GM18519 (cell line): ENCODE results near the gene CPA5.

ENCODE experiments used
- ATAC-seq: cut with Tn5 transposase; IDR thresholded peaks from one replicate; pipeline ENCODE4 v1.9.1; 2021; ENCODE audit warnings: mild to moderate bottlenecking, moderate library complexity; ENCODE audit not compliant: unreplicated experiment, low FRiP score

Gene CPA5

GRCh38 chr7:130393841-130394411, 49.3 kb downstream of the CPA5 start:
- no peak for ATAC-seq

- no peak for ATAC-seq
Measured at GRCh38 chr7:130394421-130395195, 50.0 kb downstream of the CPA5 start.

- no peak for ATAC-seq
Measured at GRCh38 chr7:130395421-130395820, 50.8 kb downstream of the CPA5 start.

GRCh38 chr7:130396109-130396508, 51.5 kb downstream of the CPA5 start:
- ATAC-seq = no peak

- ATAC-seq = no peak
Measured at GRCh38 chr7:130397051-130397757, 52.6 kb downstream of the CPA5 start.

- no peak for ATAC-seq
Measured at GRCh38 chr7:130397758-130398073, 53.1 kb downstream of the CPA5 start.

GRCh38 chr7:130398526-130399090, 54.0 kb downstream of the CPA5 start:
- ATAC-seq = no peak

- no peak for ATAC-seq
Measured at GRCh38 chr7:130400120-130400572, 55.5 kb downstream of the CPA5 start.

GRCh38 chr7:130401101-130401500, 56.5 kb downstream of the CPA5 start:
- no peak for ATAC-seq

GRCh38 chr7:130401578-130401977, 57.0 kb downstream of the CPA5 start:
- no peak for ATAC-seq

- no peak for ATAC-seq
Measured at GRCh38 chr7:130405003-130405402, 60.4 kb downstream of the CPA5 start.

- ATAC-seq = no peak
Measured at GRCh38 chr7:130409067-130409711, 64.6 kb downstream of the CPA5 start.

- no peak for ATAC-seq
Measured at GRCh38 chr7:130409712-130410072, 65.1 kb downstream of the CPA5 start.

- ATAC-seq = no peak
Measured at GRCh38 chr7:130410868-130411541, 66.4 kb downstream of the CPA5 start.

- no peak for ATAC-seq
Measured at GRCh38 chr7:130413201-130413600, 68.6 kb downstream of the CPA5 start.

- no peak for ATAC-seq
Measured at GRCh38 chr7:130415006-130415405, 70.4 kb downstream of the CPA5 start.

GRCh38 chr7:130417213-130417612, 72.6 kb downstream of the CPA5 start:
- ATAC-seq = no peak

- ATAC-seq = no peak
Measured at GRCh38 chr7:130418306-130418705, 73.7 kb downstream of the CPA5 start.
